ENCODE results near the gene RXRA. TPM values are rescaled to one million over a fixed set of nuclear protein-coding genes. Genes with fewer than 3 reads are reported as not detected.
A peak's percentile ranks its signal among the peaks of the same experiment; 100 is the strongest.

Gene RXRA
- total and polyA plus RNA-seq, 5 donors from 2014 or later, result 0.29 to 13.6 (median 1.4) TPM

DNA sequence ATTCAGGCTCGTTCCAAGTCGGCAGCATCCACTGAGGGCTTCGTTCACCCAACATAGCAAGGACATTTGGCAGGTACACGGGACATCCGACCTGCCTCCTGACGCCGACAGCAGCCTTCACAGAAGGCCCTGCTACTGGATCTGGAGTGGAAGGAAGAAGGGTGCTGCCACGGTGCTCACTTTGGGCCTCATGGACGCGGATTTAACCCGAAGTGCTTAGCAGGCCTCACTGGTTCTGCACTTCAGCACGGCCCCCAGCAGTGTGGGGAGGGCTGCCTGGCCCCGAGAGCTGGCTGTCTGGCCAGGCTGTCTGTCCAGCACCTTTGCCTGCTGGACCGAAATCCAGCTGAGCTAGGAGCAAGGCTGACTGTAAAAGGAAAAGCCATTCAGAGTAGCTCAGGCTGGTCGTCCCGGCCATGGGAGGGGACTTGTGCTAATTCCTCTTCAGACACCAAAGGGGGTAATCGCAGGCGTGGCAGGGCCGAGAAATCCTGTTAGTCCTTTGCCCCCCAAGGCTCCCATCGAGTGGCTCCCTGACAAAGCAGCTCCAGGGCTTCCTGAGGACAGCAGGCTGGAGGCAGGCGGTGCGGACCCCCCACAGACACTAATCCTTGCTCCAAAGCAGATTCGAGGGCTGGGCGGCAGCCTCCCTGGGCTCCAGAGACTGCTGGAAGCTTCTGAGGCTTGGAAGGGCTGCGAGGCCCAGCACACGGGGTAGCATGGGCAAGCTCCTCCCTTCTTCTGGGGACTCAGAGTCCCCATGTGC, 11.1 kb upstream of the RXRA start:
- Histone ChIP-seq H3K4me1 (ENCODE audit: control insufficient read depth, insufficient read depth, low read length, poor library complexity, severe bottlenecking) (no peaks in the 10 kb centered on the region), H3K4me3 (ENCODE audit: low read depth, low read length) (no peak overlapping the region), H3K9me3 (ENCODE audit: control insufficient read depth in 2 of 2, low read length in 2 of 2) (no peaks in the 10 kb centered on the region), H3K27ac (ENCODE audit: insufficient read depth, low read length, poor library complexity, severe bottlenecking) (no peak overlapping the region), H3K36me3 (ENCODE audit: control insufficient read depth, insufficient read depth, low read length) (no peaks in the 10 kb centered on the region), H3K27me3 (ENCODE audit: control insufficient read depth, insufficient read depth, low read length) (peaks cover 5% of the 10 kb centered on the region)
- Mint-ChIP-seq H3K4me1 (peaks cover 0 to 2% (median 0%) of the 10 kb centered on the region in 4 donors), H3K4me3 (no peak overlapping the region), H3K27me3 (peaks cover 10% of the 10 kb centered on the region), H3K9me3 (peaks cover 0 to 5% (median 0%) of the 10 kb centered on the region in 7 donors), H3K36me3 (peaks cover 4% of the 10 kb centered on the region), H3K27ac (no peak overlapping the region)
- DNase-seq, result no peak
- ATAC-seq (ENCODE audit: low read depth in 2 of 2), result no peak

DNA sequence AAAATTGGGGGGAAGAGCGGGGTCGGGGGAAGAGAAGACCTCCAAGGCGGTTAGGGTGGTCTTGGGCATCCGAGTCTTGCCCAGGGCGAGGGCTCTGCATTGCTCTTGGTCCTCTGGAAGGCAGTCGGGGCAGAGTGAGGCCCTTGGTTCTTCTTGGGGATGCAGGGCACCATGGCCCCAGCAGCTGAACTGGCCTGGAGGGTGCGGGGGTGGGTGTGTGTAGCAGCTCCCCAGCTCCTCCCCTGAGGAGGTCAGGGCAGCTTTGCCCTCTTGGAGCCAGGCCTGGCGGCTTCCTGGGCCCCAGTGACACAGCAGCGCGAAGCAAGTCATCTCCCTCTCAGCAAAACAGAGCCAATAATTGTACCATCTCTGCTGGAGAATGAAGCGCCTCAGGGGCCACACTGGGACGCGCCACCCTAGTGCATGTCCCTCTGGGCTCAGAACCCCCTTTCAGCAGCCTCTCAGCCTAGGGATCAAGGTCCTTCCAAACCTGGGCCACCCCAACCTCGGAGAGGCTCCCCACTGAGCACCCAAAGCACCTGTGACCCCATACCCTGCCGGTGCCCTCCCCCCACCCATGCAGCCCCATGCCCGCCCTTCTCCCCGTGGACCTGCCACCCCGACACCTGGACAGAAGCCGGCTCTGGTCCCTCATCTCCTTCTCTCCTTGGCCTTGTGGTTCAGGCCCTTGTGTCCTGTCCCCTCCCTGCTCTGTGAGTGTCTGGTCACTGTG, 10.4 kb upstream of the RXRA start:
- H3K27ac ChIP-seq (ENCODE audit: insufficient read depth, low read length, poor library complexity, severe bottlenecking), result no peak overlapping the region

DNA sequence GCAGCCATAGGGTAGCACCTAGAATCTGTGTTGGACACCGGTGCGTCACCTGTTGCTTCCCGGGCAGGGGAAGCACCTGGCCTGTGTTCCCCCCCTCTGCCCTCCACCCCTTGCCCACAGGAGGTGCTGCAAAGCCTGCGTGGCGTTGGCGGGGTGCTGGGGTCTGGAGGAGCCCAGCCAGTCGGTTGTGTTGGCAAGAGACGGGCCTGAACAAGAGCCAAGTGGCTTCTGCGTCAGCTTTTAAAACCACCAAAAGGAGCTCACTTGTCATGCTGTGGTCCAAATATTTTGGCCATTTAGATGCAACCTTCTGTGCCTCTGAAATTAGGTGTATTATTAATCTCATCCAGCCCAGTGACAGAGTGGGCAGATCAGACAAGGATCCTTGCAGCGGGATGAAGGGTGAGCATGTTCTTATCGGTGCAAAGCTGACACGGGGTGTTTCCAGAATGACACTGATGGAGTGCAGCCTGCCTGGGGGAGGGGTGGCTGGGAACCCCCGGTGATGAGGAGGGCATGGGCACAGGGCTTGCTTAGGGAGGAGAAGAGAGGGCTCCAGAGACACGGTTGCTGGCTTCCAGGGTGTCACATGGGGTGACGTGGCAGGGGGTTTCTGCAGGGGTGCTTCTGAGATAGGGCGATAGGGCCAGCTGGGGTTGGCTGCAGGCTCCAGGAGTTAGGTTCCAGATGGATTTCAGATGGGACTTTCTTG, 9.7 kb upstream of the RXRA start:
- H3K36me3 Mint-ChIP-seq, result peaks cover 4% of the 10 kb centered on the region
- no peak overlapping the region for H3K27ac Mint-ChIP-seq
- H3K27me3 Mint-ChIP-seq, result peaks cover 4% of the 10 kb centered on the region

More for the DNA sequence above, 10.4 kb upstream of the RXRA start:
- Histone ChIP-seq H3K4me1 (ENCODE audit: control insufficient read depth, insufficient read depth, low read length, poor library complexity, severe bottlenecking) (no peaks in the 10 kb centered on the region), H3K9me3 (ENCODE audit: control insufficient read depth in 2 of 2, low read length in 2 of 2) (no peaks in the 10 kb centered on the region), H3K36me3 (ENCODE audit: control insufficient read depth, insufficient read depth, low read length) (no peaks in the 10 kb centered on the region), H3K27me3 (ENCODE audit: control insufficient read depth, insufficient read depth, low read length) (peaks cover 5% of the 10 kb centered on the region), H3K4me3 (ENCODE audit: low read depth, low read length) (no peak overlapping the region)
- no peak overlapping the region for H3K4me3 Mint-ChIP-seq
- ATAC-seq (ENCODE audit: low read depth in 2 of 2), result no peak
- peaks cover 0 to 5% (median 0%) of the 10 kb centered on the region in 7 donors for H3K9me3 Mint-ChIP-seq
- DNase-seq, result no peak
- H3K4me1 Mint-ChIP-seq, result peaks cover 0 to 2% (median 0%) of the 10 kb centered on the region in 4 donors
- H3K27ac Mint-ChIP-seq, result no peak overlapping the region
- peaks cover 4% of the 10 kb centered on the region for H3K36me3 Mint-ChIP-seq
- peaks cover 6% of the 10 kb centered on the region for H3K27me3 Mint-ChIP-seq

DNA sequence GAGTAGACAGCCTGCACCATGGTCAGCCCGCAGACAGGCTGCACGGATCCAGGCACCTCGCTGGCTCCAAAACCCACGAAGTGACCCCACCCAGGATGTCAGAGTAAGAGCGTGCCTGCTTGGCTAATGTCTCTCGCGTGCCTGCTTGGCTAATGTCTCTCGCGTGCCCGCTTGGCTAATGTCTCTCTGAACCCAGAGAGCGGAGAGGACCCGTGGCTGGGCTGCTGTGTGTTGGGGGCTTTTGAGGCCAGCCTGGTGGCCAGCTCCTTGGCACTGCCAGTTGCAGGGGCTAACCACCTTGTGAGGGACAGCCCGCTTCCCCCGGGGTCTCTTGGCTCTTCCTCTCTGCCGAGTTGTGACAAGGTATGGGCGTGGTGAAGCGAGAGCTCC, 8.9 kb upstream of the RXRA start:
- Histone ChIP-seq H3K27ac (ENCODE audit: insufficient read depth, low read length, poor library complexity, severe bottlenecking) (no peak overlapping the region), H3K9me3 (ENCODE audit: control insufficient read depth in 2 of 2, low read length in 2 of 2) (no peaks in the 10 kb centered on the region), H3K4me3 (ENCODE audit: low read depth, low read length) (no peak overlapping the region), H3K27me3 (ENCODE audit: control insufficient read depth, insufficient read depth, low read length) (peaks cover 2% of the 10 kb centered on the region), H3K4me1 (ENCODE audit: control insufficient read depth, insufficient read depth, low read length, poor library complexity, severe bottlenecking) (no peaks in the 10 kb centered on the region), H3K36me3 (ENCODE audit: control insufficient read depth, insufficient read depth, low read length) (no peaks in the 10 kb centered on the region)
- no peak overlapping the region for H3K27ac Mint-ChIP-seq
- H3K9me3 Mint-ChIP-seq, result peaks cover 0 to 3% (median 0%) of the 10 kb centered on the region in 7 donors
- H3K27me3 Mint-ChIP-seq, result peaks cover 4% of the 10 kb centered on the region
- no peak for DNase-seq
- H3K4me3 Mint-ChIP-seq, result no peak overlapping the region
- H3K4me1 Mint-ChIP-seq, result peaks cover 0 to 4% (median 1%) of the 10 kb centered on the region in 4 donors
- no peak for ATAC-seq (ENCODE audit: low read depth in 2 of 2)
- H3K36me3 Mint-ChIP-seq, result peaks cover 4% of the 10 kb centered on the region

More for the DNA sequence above, 9.7 kb upstream of the RXRA start:
- no peak overlapping the region for H3K4me3 Mint-ChIP-seq
- H3K9me3 Mint-ChIP-seq, result peaks cover 0 to 5% (median 0%) of the 10 kb centered on the region in 7 donors
- H3K4me1 Mint-ChIP-seq, result peaks cover 0 to 3% (median 1%) of the 10 kb centered on the region in 4 donors
- H3K27ac ChIP-seq (ENCODE audit: insufficient read depth, low read length, poor library complexity, severe bottlenecking), result no peak overlapping the region
- no peaks in the 10 kb centered on the region for H3K9me3 ChIP-seq (ENCODE audit: control insufficient read depth in 2 of 2, low read length in 2 of 2)
- no peak for DNase-seq
- no peak overlapping the region for H3K4me3 ChIP-seq (ENCODE audit: low read depth, low read length)
- no peaks in the 10 kb centered on the region for H3K4me1 ChIP-seq (ENCODE audit: control insufficient read depth, insufficient read depth, low read length, poor library complexity, severe bottlenecking)
- peaks cover 5% of the 10 kb centered on the region for H3K27me3 ChIP-seq (ENCODE audit: control insufficient read depth, insufficient read depth, low read length)
- ATAC-seq (ENCODE audit: low read depth in 2 of 2), result no peak
- H3K36me3 ChIP-seq (ENCODE audit: control insufficient read depth, insufficient read depth, low read length), result no peaks in the 10 kb centered on the region

DNA sequence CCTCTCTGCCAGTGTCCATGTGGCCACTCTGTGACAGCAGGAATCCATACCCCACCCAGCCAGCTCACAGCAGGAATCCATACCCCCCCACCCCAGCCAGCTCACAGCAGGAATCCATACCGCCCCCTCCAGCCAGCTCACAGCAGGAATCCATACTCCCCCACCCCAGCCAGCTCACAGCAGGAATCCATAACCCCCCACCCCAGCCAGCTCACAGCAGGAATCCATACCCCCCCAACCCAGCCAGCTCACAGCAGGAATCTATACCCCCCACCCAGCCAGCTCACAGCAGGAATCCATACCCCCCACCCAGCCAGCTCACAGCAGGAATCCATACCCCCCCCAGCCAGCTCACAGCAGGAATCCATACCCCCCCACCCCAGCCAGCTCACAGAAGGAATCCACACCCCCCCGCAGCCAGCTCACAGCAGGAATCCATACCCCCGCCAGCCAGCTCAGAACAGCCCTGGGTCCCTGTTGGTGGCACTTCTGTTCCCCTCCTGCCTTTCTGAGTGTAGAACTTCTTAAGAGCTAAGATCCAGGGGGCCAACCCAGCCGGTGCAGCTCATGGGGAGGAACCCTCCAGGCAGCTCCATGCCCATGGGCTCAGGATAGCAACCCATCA, 8.4 kb upstream of the RXRA start:
- no peaks in the 10 kb centered on the region for H3K9me3 ChIP-seq (ENCODE audit: control insufficient read depth in 2 of 2, low read length in 2 of 2)
- Mint-ChIP-seq H3K27ac (no peak overlapping the region), H3K4me1 (peaks cover 0 to 4% (median 1%) of the 10 kb centered on the region in 4 donors), H3K27me3 (peaks cover 4% of the 10 kb centered on the region), H3K4me3 (no peak overlapping the region), H3K36me3 (peaks cover 4% of the 10 kb centered on the region), H3K9me3 (peaks cover 0 to 3% (median 0%) of the 10 kb centered on the region in 7 donors)
- DNase-seq, result no peak
- no peaks in the 10 kb centered on the region for H3K4me1 ChIP-seq (ENCODE audit: control insufficient read depth, insufficient read depth, low read length, poor library complexity, severe bottlenecking)
- no peak for ATAC-seq (ENCODE audit: low read depth in 2 of 2)
- no peaks in the 10 kb centered on the region for H3K36me3 ChIP-seq (ENCODE audit: control insufficient read depth, insufficient read depth, low read length)
- H3K27me3 ChIP-seq (ENCODE audit: control insufficient read depth, insufficient read depth, low read length), result peaks cover 2% of the 10 kb centered on the region
- no peak overlapping the region for H3K4me3 ChIP-seq (ENCODE audit: low read depth, low read length)
- no peak overlapping the region for H3K27ac ChIP-seq (ENCODE audit: insufficient read depth, low read length, poor library complexity, severe bottlenecking)

DNA sequence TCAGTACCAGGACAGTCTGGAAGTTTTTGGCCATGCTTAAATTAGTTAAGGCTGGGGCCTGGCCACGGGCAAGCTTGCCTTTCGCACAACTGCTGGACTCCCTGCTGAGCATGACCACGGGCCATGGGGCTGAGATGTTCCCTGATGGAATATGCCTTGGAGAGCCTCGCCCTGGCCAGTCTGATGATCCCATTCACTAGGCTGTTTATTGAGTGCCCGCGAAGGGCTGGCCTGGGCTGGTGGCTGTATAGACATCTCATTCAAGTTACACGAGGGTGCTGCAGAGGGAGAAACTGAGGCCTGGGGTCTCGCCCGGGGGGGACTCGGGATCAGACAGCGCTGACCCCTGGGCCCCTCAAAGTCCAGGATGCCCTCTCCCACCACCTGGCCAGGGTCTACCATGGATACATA, 7.8 kb upstream of the RXRA start:
- H3K27ac ChIP-seq (ENCODE audit: insufficient read depth, low read length, poor library complexity, severe bottlenecking), result no peak overlapping the region
- H3K9me3 ChIP-seq (ENCODE audit: control insufficient read depth in 2 of 2, low read length in 2 of 2), result no peaks in the 10 kb centered on the region
- peaks cover under 1% of the 10 kb centered on the region for H3K27me3 ChIP-seq (ENCODE audit: control insufficient read depth, insufficient read depth, low read length)
- peaks cover 0 to 3% (median 0%) of the 10 kb centered on the region in 7 donors for H3K9me3 Mint-ChIP-seq
- ATAC-seq (ENCODE audit: low read depth in 2 of 2) (no peak), DNase-seq (no peak)
- no peak overlapping the region for H3K4me3 ChIP-seq (ENCODE audit: low read depth, low read length)
- H3K27me3 Mint-ChIP-seq, result peaks cover 8% of the 10 kb centered on the region
- H3K27ac Mint-ChIP-seq, result no peak overlapping the region
- H3K36me3 Mint-ChIP-seq, result peaks cover 3% of the 10 kb centered on the region
- H3K4me1 ChIP-seq (ENCODE audit: control insufficient read depth, insufficient read depth, low read length, poor library complexity, severe bottlenecking), result no peaks in the 10 kb centered on the region
- no peak overlapping the region for H3K4me3 Mint-ChIP-seq
- peaks cover 0 to 4% (median 1%) of the 10 kb centered on the region in 4 donors for H3K4me1 Mint-ChIP-seq
- no peaks in the 10 kb centered on the region for H3K36me3 ChIP-seq (ENCODE audit: control insufficient read depth, insufficient read depth, low read length)

DNA sequence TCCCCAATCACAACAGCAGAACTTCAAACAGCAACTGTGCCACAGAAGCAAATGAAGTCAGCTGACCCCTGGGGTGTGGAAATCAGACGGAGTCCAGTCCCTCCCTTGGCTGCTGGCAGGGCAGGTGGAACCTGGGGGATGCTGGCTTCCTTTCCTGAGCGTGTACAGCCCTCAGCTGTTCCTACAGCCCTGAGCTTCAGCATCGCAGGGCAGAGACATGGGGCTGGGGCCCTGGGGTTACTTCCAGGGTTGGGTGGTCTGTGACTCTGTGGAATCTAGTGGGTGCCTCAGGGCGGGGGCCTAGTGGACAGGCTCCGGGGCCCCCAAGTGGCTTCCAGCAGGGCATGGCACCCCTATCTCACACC, 7.3 kb upstream of the RXRA start:
- no peaks in the 10 kb centered on the region for H3K9me3 Mint-ChIP-seq
- H3K4me1 Mint-ChIP-seq, result peaks cover 0 to 4% (median 1%) of the 10 kb centered on the region in 4 donors
- no peak for ATAC-seq (ENCODE audit: low read depth in 2 of 2)
- Histone ChIP-seq H3K4me3 (ENCODE audit: low read depth, low read length) (no peak overlapping the region), H3K27ac (ENCODE audit: insufficient read depth, low read length, poor library complexity, severe bottlenecking) (no peak overlapping the region), H3K9me3 (ENCODE audit: control insufficient read depth in 2 of 2, low read length in 2 of 2) (no peaks in the 10 kb centered on the region), H3K27me3 (ENCODE audit: control insufficient read depth, insufficient read depth, low read length) (no peaks in the 10 kb centered on the region), H3K36me3 (ENCODE audit: control insufficient read depth, insufficient read depth, low read length) (no peaks in the 10 kb centered on the region), H3K4me1 (ENCODE audit: control insufficient read depth, insufficient read depth, low read length, poor library complexity, severe bottlenecking) (no peaks in the 10 kb centered on the region)
- H3K4me3 Mint-ChIP-seq, result peak overlapping the region in 1 of 4 donors; percentile 38
- no peak for DNase-seq
- H3K27ac Mint-ChIP-seq, result no peak overlapping the region
- peaks cover 7% of the 10 kb centered on the region for H3K27me3 Mint-ChIP-seq
- no peaks in the 10 kb centered on the region for H3K36me3 Mint-ChIP-seq

All from CD4-positive, CD25-positive, alpha-beta regulatory T cell (primary cell).